Tibial nerve (tissue), 4 donors: ENCODE measurements around the gene DENND1A. TPM values are rescaled to one million over a fixed set of nuclear protein-coding genes. Genes with fewer than 3 reads are reported as not detected.
"Not testable (repeated sequence)": the region's sequence is repeated elsewhere in the genome, so short reads cannot be mapped to it uniquely, and the experiment has no call there.

Experiments
- DNase-seq, 2 donors: peaks; one replicate each; pipeline ENCODE4 v3.0.0-alpha.2; 2019; ENCODE audit warnings: low spot score in 2 of 2
- H3K27ac ChIP-seq, 4 donors: fragments of 200-600 bp; sonication (generic) in 3 of 4; one replicate each; pipeline ENCODE4 v1.5.1; 2017 to 2019; ENCODE audit warnings: mild to moderate bottlenecking in 1 of 4
- H3K27me3 ChIP-seq, 2 donors: fragments of 200-600 bp; sonication (generic) in 1 of 2; one replicate each; pipeline versions ENCODE4 v1.5.1 to v1.6.0; 2017 to 2019
- H3K36me3 ChIP-seq, 3 donors: fragments of 200-600 bp; sonication (generic); one replicate each; pipeline ENCODE4 v1.5.1; 2018 to 2019
- H3K4me1 ChIP-seq, 4 donors: fragments of 200-600 bp; sonication (generic) in 3 of 4; one replicate each; pipeline ENCODE4 v1.5.1; 2017 to 2019
- H3K4me3 ChIP-seq, 4 donors: fragments of 200-600 bp; sonication (generic) in 3 of 4; one replicate each; pipeline ENCODE4 v1.5.1; 2017 to 2019; ENCODE audit warnings: mild to moderate bottlenecking in 1 of 4, moderate library complexity in 1 of 4
- H3K9me3 ChIP-seq, 4 donors: fragments of 200-600 bp; sonication (generic) in 3 of 4; one replicate each; pipeline ENCODE4 v1.5.1; 2017 to 2019
- CTCF ChIP-seq, 5 experiments: fragments of 200-600 bp in 3 of 5; fragments of 450-650 bp in 2 of 5; sonication (generic) in 3 of 5; IDR thresholded peaks; one replicate each; pipeline ENCODE4 v1.5.1; 2016 to 2019; ENCODE audit warnings: antibody characterized with exemption in 5 of 5, mild to moderate bottlenecking in 3 of 5, moderate library complexity in 2 of 5
- EP300 ChIP-seq, 2 donors: sonication (generic); formaldehyde crosslinking; IDR thresholded peaks; one replicate each; pipeline ENCODE4 v1.6.1; 2017; ENCODE audit warnings: antibody characterized with exemption in 2 of 2, mild to moderate bottlenecking in 1 of 2
- POLR2A ChIP-seq, 2 donors: fragments of 450-650 bp; IDR thresholded peaks; one replicate each; pipeline ENCODE4 v1.6.1; 2017; ENCODE audit warnings: antibody characterized with exemption in 2 of 2, mild to moderate bottlenecking in 2 of 2, moderate library complexity in 2 of 2
- WGBS, 2 donors: methylation state at CpG; one replicate each; pipeline ENCODE4 v1.1.5; 2018; 5-methylcytosine and 5-hydroxymethylcytosine counted together
- total RNA-seq, 4 donors: library from RNA; depleted of rRNA; stranded (reverse); fragments of >200 nt; gene quantifications; one replicate each; pipeline ENCODE4 v1.1.0, GENCODE V29; 2016

Gene DENND1A
- total RNA-seq, 4 donors from 2014 or later, result 17.5 to 34.8 (median 20.1) TPM

GRCh38 chr9:123823194-123823947 is 106.6 kb downstream of the DENND1A start:
- no peaks in the 10 kb centered on the region for H3K27me3 ChIP-seq
- no peak for DNase-seq

GRCh38 chr9:123821619-123822018 is 108.3 kb downstream of the DENND1A start:
- Histone ChIP-seq H3K4me3 (no peak overlapping the region), H3K27ac (no peak overlapping the region), H3K27me3 (no peaks in the 10 kb centered on the region), H3K4me1 (no peaks in the 10 kb centered on the region), H3K36me3 (no peaks in the 10 kb centered on the region), H3K9me3 (peaks cover 0 to under 1% (median 0%) of the 10 kb centered on the region in 4 donors)
- 43 to 53% methylated on average over 2 of the region's 2 CpGs for WGBS, 2 donors
- no peak for TF ChIP-seq EP300 (IDR thresholded peaks at IDR 0.05)
- no peak for TF ChIP-seq POLR2A (IDR thresholded peaks at IDR 0.05)
- TF ChIP-seq CTCF (IDR thresholded peaks at IDR 0.05), result no peak
- no peak for DNase-seq

More at GRCh38 chr9:123823194-123823947, 106.6 kb downstream of the DENND1A start:
- no peaks in the 10 kb centered on the region for H3K36me3 ChIP-seq
- no peak overlapping the region for H3K27ac ChIP-seq
- 86 to 88% methylated on average over 7 of the region's 7 CpGs for WGBS, 2 donors
- TF ChIP-seq CTCF (IDR thresholded peaks at IDR 0.05), result no peak
- no peak for TF ChIP-seq EP300 (IDR thresholded peaks at IDR 0.05)
- TF ChIP-seq POLR2A (IDR thresholded peaks at IDR 0.05), result no peak
- H3K4me1 ChIP-seq, result no peaks in the 10 kb centered on the region
- H3K9me3 ChIP-seq, result peaks cover 0 to 14% (median 5%) of the 10 kb centered on the region in 4 donors
- no peak overlapping the region for H3K4me3 ChIP-seq

DNA sequence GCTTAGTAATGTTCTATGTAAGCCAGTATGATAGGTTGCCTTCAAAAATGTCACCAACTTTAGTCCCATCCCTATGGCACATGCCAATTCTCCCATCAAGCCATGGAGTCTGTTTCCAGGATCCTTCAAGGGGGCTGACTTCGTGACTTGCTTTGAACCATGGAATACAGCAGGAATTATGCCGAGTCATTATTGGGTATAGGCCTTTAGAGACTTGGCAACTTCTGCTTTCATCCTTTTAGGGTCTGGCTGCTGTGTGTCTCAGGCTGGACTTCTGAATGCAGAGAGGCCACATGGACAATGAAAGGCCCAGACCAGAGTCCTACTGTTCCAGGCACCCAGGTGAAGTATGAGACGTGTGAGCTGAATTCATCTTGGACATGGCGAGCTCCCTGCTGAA is 109.8 kb downstream of the DENND1A start:
- no peak for DNase-seq
- no peak overlapping the region for H3K4me3 ChIP-seq
- H3K36me3 ChIP-seq, result no peaks in the 10 kb centered on the region
- 91 to 92% methylated on average over 4 of the region's 4 CpGs for WGBS, 2 donors
- H3K9me3 ChIP-seq, result no peaks in the 10 kb centered on the region
- H3K27me3 ChIP-seq, result no peaks in the 10 kb centered on the region
- TF ChIP-seq POLR2A (IDR thresholded peaks at IDR 0.05) (no peak), EP300 (IDR thresholded peaks at IDR 0.05) (no peak), CTCF (IDR thresholded peaks at IDR 0.05) (no peak)
- no peaks in the 10 kb centered on the region for H3K4me1 ChIP-seq
- no peak overlapping the region for H3K27ac ChIP-seq

DNA sequence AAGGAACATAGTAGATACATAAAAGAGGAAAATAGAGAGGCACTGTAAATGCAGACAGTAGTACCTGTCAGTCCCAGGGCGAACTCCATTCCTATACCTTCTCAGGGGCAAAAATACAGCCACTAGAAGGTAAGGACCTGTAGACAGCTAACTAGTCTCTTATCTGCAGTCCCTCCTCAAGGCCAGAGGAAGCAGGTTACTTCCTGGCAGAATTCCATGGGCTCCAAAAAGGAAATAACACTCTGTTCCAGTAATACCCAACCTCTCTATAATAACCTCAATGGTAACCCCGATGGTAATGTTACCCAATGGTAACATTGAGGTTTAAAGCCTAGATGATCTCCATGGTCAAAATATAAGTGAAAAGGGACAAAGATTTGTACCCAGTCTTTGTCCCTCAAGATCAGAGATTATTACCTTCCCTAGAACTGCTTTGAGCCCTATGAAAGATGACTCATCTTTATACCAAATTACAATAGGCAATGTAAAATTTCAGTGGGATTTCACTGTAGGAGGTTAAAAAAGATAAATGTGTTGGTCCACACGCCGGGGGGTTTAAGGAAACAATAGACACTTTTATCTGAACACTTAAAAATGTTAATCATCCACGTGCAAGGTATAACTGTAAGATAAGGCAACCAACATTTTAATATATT is 113.0 kb downstream of the DENND1A start:
- Histone ChIP-seq H3K27me3 (no peaks in the 10 kb centered on the region), H3K4me3 (no peak overlapping the region), H3K27ac (no peak overlapping the region), H3K36me3 (no peaks in the 10 kb centered on the region), H3K9me3 (no peaks in the 10 kb centered on the region), H3K4me1 (no peaks in the 10 kb centered on the region)
- DNase-seq, result no peak
- TF ChIP-seq CTCF (IDR thresholded peaks at IDR 0.05), result no peak
- 81 to 89% methylated on average over 5 of the region's 5 CpGs for WGBS, 2 donors

DNA sequence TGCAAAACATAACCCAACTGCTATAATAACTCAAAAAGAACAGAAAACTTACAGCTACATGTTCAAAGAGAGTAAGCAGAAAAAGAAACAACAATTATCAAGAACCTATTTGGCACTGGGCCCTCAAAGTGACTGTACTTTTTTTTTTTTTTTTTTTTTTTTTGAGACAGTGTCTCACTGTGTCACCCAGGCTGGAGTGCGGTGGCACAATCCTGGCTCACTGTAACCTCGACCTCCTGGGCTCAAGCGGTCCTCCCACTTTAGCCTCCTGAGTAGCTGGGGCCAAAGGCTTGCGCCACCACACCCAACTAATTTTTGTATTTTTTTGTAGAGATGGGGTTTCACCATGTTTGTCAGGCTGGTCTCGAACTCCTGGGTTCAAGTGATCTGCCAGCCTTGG is 114.1 kb downstream of the DENND1A start:
- not testable (repeated sequence) for DNase-seq, H3K9me3 ChIP-seq, H3K27ac ChIP-seq, H3K4me1 ChIP-seq, H3K27me3 ChIP-seq, H3K36me3 ChIP-seq, H3K4me3 ChIP-seq
- WGBS, 2 donors, result 92 to 94% methylated on average over 5 of the region's 5 CpGs
